ENCODE results near the gene ARID4A.

- no peak for TF ChIP-seq NFYB (CRISPR knock-in tag; IDR thresholded peaks at IDR 0.05)
- no peak for TF ChIP-seq SUZ12 (IDR thresholded peaks at IDR 0.05; ENCODE audit: low read depth, low read length)
- TF ChIP-seq YY1 (IDR thresholded peaks at IDR 0.05; ENCODE audit: insufficient read depth, insufficient replicate concordance, low read depth, low read length) = no peak
Observed at GRCh38 chr14:58331111-58331510, 32.8 kb downstream of the ARID4A start.

Data from HepG2 (cell line).